CD4-positive, alpha-beta T cell treated with Interleukin-21 for 1 hour (primary cell): ENCODE data around the gene FANCC.
"Not testable (repeated sequence)": the region's sequence is repeated elsewhere in the genome, so short reads cannot be mapped to it uniquely, and the experiment has no call there.

Experiments used
- DNase-seq: peaks from one replicate; pipeline ENCODE4 v3.0.0-alpha.2; 2020

Gene FANCC

GRCh38 chr9:95276395-95276954 lies 41.0 kb downstream of the FANCC start:
- DNase-seq = no peak

DNA sequence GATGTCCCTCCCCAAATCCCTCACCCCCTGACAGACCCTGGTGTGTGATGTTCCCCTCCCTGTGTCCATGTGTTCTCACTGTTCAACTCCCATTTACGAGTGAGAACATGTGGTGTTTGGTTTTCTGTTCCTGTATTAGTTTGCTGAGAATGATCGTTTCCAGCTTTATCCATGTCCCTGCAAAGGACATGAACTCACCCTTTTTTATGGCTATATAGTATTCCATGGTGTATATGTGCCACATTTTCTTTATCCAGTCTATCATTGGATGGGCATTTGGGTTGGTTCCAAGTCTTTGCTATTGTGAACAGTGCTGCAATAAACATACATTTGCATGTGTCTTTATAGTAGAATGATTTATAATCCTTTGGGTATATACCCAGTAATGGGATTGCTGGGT lies 43.3 kb downstream of the FANCC start:
- not testable (repeated sequence) for DNase-seq

DNA sequence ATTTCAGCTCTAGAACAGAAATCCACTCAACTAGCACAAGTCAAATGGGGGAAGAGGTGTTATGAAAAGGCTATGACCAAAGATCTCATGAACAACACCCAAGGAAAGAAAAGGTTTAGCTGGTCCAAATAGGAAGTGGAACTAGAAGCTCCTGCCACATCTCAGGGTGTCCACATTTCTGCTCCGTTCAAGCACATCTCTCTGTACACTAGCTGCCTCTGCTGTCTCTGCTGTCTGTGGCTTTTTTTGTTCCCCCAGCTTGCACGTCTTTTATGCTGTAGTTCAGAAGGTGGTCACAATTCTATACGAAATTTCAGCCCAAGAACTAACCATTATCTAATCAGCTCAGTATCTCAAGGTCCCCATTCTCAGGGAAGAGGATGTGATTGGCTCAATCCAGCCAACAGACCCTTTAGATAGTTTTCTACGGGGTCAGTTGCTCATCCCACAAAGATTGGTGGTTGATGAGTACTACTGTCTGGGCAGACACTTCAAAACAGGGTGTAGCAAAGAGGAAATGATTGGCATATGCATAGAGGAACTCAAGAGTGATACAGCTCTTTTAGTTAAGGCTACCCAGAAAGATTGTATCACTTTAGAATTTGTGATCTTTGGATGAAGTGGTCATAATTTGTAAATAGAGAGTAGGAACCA lies 44.0 kb downstream of the FANCC start:
- no peak for DNase-seq

GRCh38 chr9:95272830-95273229 lies 44.7 kb downstream of the FANCC start:
- DNase-seq = no peak

- no peak for DNase-seq
Observed at GRCh38 chr9:95270790-95271189, 46.7 kb downstream of the FANCC start.

DNA sequence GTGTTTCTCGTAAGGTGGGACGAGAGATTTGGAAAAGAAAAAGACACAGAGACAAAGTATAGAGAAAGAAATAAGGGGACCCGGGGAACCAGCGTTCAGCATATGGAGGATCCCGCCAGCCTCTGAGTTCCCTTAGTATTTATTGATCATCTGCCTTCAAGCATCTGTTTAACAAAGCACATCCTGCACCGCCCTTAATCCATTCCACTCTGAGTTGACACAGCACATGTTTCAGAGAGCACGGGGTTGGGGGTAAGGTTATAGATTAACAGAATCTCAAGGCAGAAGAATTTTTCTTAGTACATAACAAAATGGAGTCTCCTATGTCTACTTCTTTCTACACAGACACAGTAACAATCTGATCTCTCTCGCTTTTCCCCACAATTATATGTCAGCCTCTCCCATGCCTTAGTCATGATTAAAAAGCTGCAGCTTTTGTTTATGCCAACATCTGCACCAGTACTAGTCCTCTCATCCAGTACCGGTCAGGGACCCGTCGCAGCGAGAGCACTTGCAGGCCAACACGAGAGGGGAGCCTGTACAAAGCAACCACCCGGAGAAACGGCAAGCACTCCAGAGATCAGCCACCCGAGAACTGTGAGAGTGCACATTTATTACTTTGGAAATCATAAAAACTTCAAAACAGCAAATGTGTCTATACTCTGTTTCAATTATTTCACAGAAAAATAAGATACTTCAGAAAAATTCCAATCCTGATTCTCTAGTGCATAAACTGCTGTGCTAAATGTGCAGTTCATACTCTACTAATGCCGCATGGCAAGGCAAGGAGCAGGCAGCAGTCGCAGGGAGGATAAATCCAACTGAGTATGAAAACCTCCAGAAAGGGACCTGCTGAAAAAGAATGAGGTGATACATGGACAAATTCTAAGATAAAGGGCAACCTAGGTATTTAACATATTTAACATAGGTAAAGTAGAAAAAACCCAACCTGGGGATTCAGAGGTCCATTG lies 47.4 kb downstream of the FANCC start:
- not testable (repeated sequence) for DNase-seq

DNA sequence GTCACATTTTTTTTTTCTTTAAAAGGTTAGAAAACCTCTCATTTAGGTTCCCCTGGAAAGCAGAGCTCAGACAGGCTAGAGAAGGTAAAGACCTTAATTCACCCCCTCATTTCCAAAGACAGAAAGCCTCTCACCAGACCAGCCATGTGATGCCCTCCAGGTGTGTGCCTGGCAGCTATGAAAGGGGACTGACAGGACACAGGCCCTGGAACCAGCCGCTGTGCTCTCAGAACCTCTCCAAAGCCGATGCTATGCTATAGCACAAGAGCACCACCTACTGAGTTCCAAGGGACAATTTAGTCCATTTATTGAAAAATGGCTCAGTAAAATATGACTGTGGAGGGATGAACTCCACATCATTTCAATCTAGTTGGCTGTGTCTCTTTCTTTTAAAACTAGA lies 48.8 kb downstream of the FANCC start:
- no peak for DNase-seq

DNA sequence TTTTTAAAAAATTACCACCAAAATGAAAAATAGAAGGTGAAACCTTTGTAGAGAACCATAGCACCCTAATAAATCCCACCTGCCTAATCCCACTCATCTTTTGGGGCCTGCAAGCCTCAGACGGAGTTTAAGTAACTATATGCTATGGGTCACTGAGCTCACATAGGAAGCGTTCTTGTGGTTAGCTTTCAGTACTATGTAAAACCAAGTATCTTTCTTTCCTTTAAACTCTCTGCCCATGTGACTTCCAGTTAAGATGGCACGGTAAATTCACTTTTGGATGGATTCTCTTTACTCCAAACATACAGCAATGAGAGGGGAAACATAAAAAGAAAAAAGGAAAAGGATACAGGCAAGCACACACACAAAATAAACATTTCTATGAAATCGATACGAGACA lies 50.9 kb downstream of the FANCC start:
- DNase-seq = no peak

DNA sequence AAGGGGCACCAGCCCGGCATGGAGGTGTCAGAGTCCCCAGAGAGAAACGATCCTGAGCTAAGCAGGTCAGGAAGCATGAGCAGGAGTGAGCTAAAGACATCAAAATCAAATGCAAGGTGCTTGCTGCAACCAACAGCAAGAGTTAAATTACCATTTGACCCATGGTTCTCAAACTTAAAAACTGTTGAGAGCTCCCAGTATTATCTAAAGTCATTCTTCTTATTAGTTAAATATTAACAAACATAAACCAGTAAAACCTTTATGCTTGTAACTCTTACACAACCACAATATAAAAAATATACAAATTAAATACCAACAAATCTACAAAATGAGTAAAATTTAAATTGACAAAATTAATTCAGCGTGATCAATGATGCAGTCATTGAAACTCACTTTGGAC lies 51.5 kb downstream of the FANCC start:
- DNase-seq = no peak

- no peak for DNase-seq
Observed at GRCh38 chr9:95264954-95265615, 52.4 kb downstream of the FANCC start.

GRCh38 chr9:95261890-95262289 lies 55.6 kb downstream of the FANCC start:
- no peak for DNase-seq

DNA sequence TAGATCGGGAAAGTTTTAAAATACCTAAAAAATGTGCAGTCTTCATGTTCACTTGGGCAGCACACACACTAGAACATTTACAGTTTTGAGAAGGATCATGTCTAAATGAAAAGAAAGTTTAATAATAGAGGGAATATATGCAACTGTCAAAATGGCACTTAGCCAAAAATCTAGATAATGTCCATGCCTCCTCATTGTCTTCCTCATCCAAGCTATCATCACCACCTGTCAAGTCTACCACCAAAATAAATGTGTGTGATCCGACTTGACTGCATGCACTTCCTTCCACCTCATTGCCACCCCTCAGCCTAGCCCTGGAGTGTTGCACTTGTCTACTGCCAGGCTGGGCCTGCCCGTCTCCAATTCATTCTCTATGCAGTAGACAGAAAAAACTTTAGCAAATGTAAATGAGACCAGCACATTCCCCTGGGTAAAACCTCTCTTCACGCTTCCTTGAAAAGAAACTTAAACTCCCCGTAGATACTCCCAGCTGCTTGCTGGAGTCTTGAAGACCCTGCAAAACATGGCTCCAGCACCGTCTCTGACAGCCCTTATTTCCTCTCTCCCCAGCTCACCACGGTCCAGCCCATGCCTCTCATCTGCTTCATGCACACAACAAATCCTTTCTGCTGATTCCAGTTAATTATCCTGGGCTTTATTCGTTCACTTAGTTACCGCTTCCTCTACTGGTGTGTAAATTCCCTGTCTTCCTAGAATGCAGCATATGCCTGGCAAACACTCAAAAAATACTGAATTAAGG lies 66.9 kb downstream of the FANCC start:
- no peak for DNase-seq

DNA sequence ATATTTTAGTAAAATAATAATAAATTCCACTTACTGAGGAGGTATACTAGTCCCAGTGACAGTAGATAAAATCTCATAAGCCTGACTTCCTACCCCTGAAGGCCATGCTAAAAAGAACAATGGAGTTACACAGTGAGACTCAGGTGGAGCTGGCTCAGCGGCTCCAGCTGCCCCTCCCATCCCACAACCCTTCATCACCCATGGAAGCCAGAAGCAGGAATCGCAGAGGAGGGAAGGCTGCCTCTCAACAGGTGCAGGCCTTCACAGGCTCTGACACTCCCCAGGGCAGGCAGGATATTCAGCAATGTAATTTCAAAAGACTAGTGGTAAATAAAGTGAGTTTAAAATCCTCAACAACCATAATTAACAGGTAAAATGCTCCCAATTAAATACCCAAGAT lies 67.5 kb downstream of the FANCC start:
- DNase-seq = no peak

DNA sequence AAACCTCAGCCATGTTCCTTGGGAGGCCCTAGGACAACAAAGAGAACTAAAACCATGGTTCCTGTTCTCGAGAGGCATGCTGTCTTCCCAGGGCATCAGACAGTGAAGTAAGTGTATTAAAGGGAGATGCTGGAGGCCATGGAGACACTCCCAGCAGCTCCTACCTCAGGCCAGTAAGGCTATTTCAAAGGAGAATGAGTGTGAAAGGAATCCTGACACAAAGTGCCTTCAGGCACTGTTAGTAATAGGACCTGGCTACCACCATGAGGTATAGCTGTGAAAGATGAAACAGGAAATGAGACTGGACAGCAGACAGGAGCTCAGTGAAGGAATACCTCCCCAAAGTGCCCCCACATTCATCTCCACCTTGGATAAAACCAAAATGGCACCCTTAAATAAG lies 71.0 kb downstream of the FANCC start:
- no peak for DNase-seq

DNA sequence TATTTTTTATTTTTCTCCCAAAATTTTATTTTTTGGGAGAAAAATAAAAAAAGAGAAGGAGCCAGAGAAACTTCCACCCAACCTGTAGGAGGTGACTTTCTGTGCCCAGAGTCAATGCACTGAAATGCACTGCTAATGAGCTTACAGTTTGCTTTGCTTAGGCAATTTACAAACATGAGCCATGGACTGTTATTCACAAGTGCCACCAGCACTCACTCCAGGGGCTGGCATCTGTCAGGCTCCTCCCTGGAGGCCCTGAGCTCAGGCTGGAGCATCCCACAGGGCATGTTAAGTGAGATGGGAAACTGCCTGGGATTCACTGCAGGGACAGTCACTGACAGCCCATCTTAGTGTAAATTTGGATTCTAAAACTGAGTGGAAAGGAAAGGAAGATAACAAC lies 74.9 kb downstream of the FANCC start:
- DNase-seq = no peak

DNA sequence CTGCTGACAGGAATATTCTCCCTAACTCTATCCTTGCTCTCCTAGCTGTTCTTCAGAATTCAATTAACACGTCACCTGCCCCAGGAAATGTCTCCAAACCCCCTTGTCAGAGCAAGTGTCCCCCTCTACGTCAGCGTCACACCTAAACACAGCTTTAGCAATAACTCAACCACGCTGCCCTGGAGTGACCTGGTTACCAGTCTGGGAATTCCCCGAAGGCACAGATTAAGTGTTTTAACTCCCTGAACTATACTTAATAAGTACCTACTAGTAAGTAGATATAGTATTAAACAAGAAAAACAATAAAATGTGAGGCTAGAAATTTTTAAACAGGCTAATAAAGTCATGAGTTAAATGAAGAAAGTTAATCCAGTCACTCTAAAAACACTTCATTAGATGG lies 78.4 kb downstream of the FANCC start:
- no peak for DNase-seq

DNA sequence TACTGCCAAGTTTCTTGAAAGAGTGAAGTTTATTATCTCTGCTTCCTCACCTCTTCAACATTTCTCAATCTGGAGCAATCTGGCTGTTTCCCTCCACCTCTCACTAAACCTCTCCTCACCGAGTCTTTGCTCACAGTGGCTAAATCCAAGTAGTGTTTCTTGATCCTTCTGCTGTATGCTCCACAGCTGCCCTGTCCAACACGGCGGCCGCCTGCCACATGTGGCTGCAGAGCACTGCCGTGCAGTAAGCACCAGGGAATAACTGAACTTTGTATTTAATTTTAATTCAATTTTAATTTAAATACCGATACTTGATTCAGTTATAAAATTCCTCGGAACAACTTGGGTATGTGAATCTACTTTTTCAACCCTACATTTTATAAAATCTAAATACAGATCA lies 80.2 kb downstream of the FANCC start:
- no peak for DNase-seq

GRCh38 chr9:95230046-95230445 lies 87.5 kb downstream of the FANCC start:
- DNase-seq = no peak

DNA sequence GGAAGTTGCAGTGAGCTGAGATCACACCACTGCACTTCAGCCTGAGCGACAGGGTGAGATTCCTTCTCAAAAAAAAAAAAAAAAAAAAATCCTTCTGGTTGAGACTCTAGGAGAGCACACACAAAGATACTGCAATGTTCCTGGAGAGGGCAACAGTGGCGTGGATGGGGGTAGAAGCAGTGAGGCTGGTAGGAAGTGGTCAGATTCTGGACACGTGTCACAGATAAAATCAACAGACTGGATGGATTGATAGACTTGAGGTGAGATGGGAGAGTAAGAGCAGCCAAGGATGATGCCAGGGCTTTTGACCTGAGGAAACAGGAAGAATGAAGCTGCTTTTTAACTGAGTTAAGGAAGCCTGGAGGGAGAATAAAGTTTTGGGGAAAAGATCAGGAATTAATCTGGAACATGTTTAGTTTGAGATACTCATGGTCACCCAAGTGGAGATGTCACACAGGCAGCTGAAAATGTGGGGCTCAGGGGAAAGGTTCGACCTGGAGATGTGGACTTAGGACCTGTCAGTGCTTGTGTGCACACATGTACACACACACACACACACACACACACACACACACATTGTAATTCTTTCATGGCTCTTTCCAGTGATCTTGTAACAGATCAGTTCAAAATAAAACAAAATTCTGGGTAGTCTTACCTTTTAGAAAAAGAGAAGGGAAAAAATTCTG lies 88.1 kb downstream of the FANCC start:
- DNase-seq = no peak

DNA sequence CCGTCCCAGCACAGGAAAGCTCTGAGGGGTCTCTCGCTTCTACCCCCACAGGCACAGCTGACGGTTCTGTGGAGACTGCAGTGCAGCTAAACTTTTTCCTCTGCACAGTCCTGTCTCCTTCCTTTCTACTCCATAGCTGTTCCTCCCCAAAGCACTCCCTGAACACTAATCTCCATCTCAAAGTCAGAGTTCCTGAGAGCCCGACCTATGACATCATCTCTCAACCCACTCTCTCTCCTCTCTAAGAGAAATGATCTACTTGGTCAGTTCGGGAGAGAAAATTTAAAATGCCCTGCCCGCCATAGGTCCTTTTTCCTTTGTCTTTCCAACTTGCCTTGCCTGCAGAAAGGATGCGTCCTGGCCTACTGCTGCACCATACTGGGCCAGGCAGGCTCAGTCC lies 90.6 kb downstream of the FANCC start:
- DNase-seq = no peak

DNA sequence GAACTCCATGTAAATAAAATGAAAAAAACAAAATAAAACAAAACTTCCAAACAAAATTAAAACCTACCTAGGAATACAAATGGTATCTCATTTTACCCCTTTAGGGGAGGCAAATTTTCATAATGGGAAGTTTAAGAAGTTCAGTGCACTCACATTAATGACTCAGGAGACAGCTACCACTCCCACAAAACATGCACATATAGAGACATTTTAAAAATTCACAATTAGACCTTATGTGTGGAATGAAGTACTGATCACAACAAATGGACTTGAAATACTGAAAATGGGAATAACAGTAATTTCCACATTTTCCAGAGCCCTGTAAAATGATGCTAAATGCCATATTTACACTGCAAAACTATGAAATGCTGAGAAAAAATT lies 91.8 kb downstream of the FANCC start:
- no peak for DNase-seq

DNA sequence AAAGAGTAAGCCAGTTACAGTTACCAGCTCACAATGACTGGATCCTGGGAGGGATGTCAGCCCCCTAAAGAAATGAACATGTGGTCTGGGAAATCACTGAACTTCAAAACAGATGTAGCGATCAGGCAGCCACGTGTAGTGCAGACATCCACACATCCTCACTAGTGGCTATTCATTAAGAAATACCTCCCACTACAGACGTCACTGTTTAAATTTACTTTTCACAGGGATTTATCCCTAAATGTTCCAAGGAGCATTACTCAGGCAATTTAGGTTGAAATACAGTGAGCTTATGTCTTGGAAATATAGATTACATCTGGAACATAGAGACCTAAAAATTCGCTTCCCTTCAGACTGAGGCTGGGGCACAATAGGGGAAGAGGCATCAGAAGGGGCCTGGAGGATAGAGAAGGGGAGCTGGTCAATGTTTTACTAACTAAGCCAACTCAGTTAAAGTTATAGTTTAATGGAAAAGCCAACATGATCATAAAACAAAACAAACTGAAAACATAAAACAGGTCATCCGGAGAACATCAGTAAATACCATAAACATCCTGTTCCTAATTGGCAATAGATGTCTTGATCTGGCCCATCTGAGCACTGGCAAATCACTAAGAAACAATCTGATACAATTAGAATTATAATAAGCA lies 92.3 kb downstream of the FANCC start:
- no peak for DNase-seq
